Dendritic cell treated with granulocyte-macrophage colony-stimulating factor and Interleukin-4, amounts not matched to agents 40 ng/mL and 50 ng/mL, for 4 days (primary cell): Measurements from ENCODE around the gene FGFR3.
"Not testable (repeated sequence)": the region's sequence is repeated elsewhere in the genome, so short reads cannot be mapped to it uniquely, and the experiment has no call there.

Experiments
- H3K27ac Mint-ChIP-seq: one replicate; pipeline ENCODE4 v1.8.0; 2022; ENCODE audit warnings: mild to moderate bottlenecking, mixed read lengths
- H3K27me3 Mint-ChIP-seq: one replicate; pipeline ENCODE4 v1.8.0; 2022; ENCODE audit warnings: mild to moderate bottlenecking, mixed read lengths
- H3K36me3 Mint-ChIP-seq: one replicate; pipeline ENCODE4 v1.8.0; 2022; ENCODE audit warnings: low read depth, mixed read lengths
- H3K4me1 Mint-ChIP-seq: one replicate; pipeline ENCODE4 v1.8.0; 2022; ENCODE audit warnings: low read depth, mixed read lengths
- H3K4me3 Mint-ChIP-seq: one replicate; pipeline ENCODE4 v1.8.0; 2022; ENCODE audit warnings: mild to moderate bottlenecking, moderate library complexity, mixed read lengths
- H3K9me3 Mint-ChIP-seq: one replicate; pipeline ENCODE4 v1.8.0; 2022; ENCODE audit warnings: mixed read lengths
- intact Hi-C: fragments of 100-400 bp; cut with micrococcal nuclease; formaldehyde crosslinking; loops from one replicate; pipeline ENCODE4 v1.15.0; 2022

FGFR3 gene

GRCh38 chr4:1830234-1830633 lies 37.1 kb downstream of the FGFR3 start:
- H3K9me3 Mint-ChIP-seq, result no peaks in the 10 kb centered on the region
- H3K27ac Mint-ChIP-seq, result no peak overlapping the region
- H3K4me1 Mint-ChIP-seq, result peaks cover 7% of the 10 kb centered on the region
- intact Hi-C loops, result loop anchor here (10.0 kb wide), 1 partner anchor 65 kb away; no protein-coding TSS in a partner anchor
- no peak overlapping the region for H3K4me3 Mint-ChIP-seq
- peaks cover 81% of the 10 kb centered on the region for H3K36me3 Mint-ChIP-seq
- no peaks in the 10 kb centered on the region for H3K27me3 Mint-ChIP-seq

DNA sequence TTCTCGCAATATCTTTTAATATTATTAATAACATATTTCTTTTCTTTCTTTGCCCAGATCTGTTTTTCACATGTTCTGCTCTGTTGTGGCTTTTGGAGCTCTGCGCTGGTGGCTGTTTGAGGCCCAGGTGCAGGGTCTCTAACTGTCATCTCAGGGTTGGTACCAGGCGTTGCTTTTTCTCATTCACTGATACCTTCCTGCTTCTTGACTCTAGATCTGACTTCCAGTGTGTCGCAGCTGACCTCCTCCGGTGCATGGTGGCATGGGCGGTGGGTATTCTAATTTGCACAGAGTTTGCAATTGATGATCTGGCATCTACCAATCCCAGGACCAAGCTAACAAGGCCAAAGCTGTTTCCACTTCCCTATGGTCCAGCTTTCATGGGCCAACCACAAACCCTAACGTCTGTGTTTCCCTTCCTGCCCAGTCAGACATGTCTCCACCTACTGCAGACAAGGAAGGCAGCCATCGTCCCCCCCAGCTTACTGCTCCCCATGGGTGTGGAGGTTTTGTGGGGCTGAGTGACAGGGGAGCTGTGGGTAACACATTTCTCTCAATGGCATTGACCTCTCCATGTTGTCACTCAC lies 37.6 kb downstream of the FGFR3 start:
- Mint-ChIP-seq H3K9me3 (no peaks in the 10 kb centered on the region), H3K27ac (no peak overlapping the region), H3K4me1 (peaks cover 7% of the 10 kb centered on the region), H3K27me3 (no peaks in the 10 kb centered on the region), H3K4me3 (no peak overlapping the region), H3K36me3 (peaks cover 81% of the 10 kb centered on the region)
- intact Hi-C loops, result loop anchor here (10.0 kb wide), 1 partner anchor 64 kb away; no protein-coding TSS in a partner anchor

DNA sequence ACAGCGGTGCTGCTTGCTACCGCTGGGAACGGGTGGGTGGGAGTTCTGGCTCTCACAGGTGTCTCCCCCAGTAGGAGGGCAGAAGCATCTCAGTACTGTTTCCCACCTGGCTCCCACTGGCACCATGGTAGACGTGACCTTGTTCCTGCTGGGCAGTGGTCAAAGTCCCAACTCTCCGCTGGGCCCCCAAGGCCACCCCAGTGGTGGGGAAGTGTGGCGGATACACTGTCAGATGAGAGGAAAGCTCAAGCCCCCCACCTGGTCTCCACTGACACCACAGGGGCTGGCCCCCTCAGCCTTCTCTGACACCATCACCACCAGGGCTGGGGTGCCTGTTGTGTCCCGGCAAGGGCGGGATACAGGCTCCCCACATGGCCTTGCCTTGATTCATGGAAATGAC lies 38.2 kb downstream of the FGFR3 start:
- Mint-ChIP-seq H3K27me3 (no peaks in the 10 kb centered on the region), H3K4me1 (peaks cover 7% of the 10 kb centered on the region), H3K36me3 (peaks cover 81% of the 10 kb centered on the region), H3K4me3 (no peak overlapping the region), H3K27ac (no peak overlapping the region), H3K9me3 (no peaks in the 10 kb centered on the region)
- intact Hi-C loops, result loop anchor here (10.0 kb wide), 1 partner anchor 63 kb away; no protein-coding TSS in a partner anchor

DNA sequence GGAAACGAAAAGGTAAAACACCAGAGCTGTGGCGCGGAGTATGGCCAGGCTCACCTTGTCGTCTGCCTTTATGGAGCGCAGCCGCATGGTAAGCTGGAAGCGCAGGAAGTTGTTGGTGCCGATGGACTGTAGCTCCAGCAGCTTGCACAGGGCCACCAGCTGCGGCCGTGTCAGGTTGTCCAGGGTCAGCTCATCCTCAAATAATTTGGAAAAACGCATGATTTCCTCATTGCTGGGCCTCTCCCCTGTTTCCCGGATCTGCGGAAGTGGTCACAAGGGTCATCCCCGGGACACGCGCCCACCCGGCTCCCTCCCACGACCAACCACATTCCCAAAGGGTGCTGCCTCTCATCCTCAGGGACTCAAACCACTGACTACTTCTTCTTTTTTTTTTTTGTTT lies 39.6 kb downstream of the FGFR3 start:
- Mint-ChIP-seq H3K27me3 (no peaks in the 10 kb centered on the region), H3K4me1 (peaks cover 7% of the 10 kb centered on the region), H3K36me3 (peaks cover 85% of the 10 kb centered on the region), H3K4me3 (no peak overlapping the region), H3K9me3 (no peaks in the 10 kb centered on the region), H3K27ac (no peak overlapping the region)
- intact Hi-C loops, result loop anchor here (10.0 kb wide), 1 partner anchor 62 kb away; no protein-coding TSS in a partner anchor

- H3K27ac Mint-ChIP-seq, result no peak overlapping the region
- H3K9me3 Mint-ChIP-seq, result no peaks in the 10 kb centered on the region
- H3K4me3 Mint-ChIP-seq, result no peak overlapping the region
- H3K36me3 Mint-ChIP-seq, result peaks cover 90% of the 10 kb centered on the region
- intact Hi-C loops, result loop anchor here (10.0 kb wide), 1 partner anchor 61 kb away; no protein-coding TSS in a partner anchor
- H3K27me3 Mint-ChIP-seq, result no peaks in the 10 kb centered on the region
- H3K4me1 Mint-ChIP-seq, result peaks cover 7% of the 10 kb centered on the region
Observed at GRCh38 chr4:1833307-1834046, 40.4 kb downstream of the FGFR3 start.

DNA sequence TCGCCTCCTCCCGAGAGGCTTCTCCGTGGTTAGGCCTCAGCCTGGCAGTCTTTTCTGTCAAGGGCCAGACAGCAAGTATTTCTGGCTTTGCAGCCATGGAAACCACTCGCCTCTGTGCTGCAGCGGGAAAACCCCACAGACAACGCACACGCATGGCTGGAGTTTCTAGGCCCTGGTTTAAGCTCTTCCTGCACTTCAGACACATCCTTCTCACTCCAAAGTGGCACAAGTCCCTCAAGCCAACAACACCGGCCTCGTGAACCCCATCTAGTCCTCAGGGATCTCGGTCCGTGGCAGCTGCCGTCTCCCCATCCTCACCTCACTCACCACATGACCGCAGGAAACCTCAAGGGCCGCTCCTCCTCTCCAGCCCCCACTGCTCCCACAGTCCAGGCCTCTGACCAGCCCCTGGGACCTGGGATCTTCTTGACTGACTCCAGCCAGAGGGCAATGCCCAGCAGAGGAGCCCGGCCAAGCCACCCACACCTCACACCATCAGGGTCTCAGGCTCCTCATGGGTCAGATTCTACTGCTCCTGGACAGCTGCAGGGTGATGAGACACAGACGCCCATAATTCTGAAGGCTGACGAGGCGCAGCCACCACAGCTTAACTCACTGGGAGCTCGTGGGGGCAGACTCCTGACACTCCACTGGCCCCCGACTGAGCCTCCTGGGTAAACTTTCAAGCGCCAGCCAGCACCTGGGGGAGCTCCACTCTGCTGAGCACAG lies 41.1 kb downstream of the FGFR3 start:
- H3K27ac Mint-ChIP-seq, result no peak overlapping the region
- H3K27me3 Mint-ChIP-seq, result no peaks in the 10 kb centered on the region
- H3K4me1 Mint-ChIP-seq, result peaks cover 7% of the 10 kb centered on the region
- H3K9me3 Mint-ChIP-seq, result no peaks in the 10 kb centered on the region
- H3K36me3 Mint-ChIP-seq, result peaks cover 97% of the 10 kb centered on the region
- no peak overlapping the region for H3K4me3 Mint-ChIP-seq
- intact Hi-C loops, result loop anchor here (10.0 kb wide), 1 partner anchor 61 kb away; no protein-coding TSS in a partner anchor

GRCh38 chr4:1835836-1836235 lies 42.7 kb downstream of the FGFR3 start:
- intact Hi-C loops, result loop anchor here (10.0 kb wide), 1 partner anchor 59 kb away; no protein-coding TSS in a partner anchor

GRCh38 chr4:1836650-1837049 lies 43.6 kb downstream of the FGFR3 start:
- H3K27ac Mint-ChIP-seq, result no peak overlapping the region
- H3K27me3 Mint-ChIP-seq, result no peaks in the 10 kb centered on the region
- peaks cover 97% of the 10 kb centered on the region for H3K36me3 Mint-ChIP-seq
- intact Hi-C loops, result loop anchor here (10.0 kb wide), 1 partner anchor 58 kb away; no protein-coding TSS in a partner anchor
- no peaks in the 10 kb centered on the region for H3K9me3 Mint-ChIP-seq
- H3K4me3 Mint-ChIP-seq, result no peak overlapping the region
- H3K4me1 Mint-ChIP-seq, result no peaks in the 10 kb centered on the region

More at GRCh38 chr4:1835836-1836235, 42.7 kb downstream of the FGFR3 start:
- H3K36me3 Mint-ChIP-seq, result peaks cover 97% of the 10 kb centered on the region
- H3K4me1 Mint-ChIP-seq, H3K27ac Mint-ChIP-seq, H3K9me3 Mint-ChIP-seq, H3K27me3 Mint-ChIP-seq, H3K4me3 Mint-ChIP-seq: not testable (repeated sequence)

DNA sequence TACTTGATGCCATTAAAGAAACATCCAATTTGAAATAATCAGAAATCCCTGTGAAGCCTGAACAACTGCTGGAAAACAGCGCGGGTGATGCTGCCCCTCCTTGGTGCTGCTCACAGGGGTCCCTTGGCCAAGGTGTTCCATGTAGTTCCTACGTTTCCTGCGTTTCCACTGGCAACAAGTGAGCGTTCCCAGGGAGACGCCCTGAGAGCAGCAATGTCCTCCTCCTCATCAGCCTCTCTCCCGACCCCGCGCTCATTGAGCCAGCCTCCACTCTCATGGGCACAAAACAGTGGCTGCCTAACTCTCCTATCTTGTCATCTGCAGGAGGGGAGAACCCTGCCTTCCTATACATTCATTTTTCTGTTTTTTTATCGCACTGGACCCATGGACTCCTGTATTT lies 44.0 kb downstream of the FGFR3 start:
- H3K27ac Mint-ChIP-seq, result no peak overlapping the region
- no peaks in the 10 kb centered on the region for H3K4me1 Mint-ChIP-seq
- H3K4me3 Mint-ChIP-seq, result no peak overlapping the region
- H3K36me3 Mint-ChIP-seq, result peaks cover 97% of the 10 kb centered on the region
- H3K9me3 Mint-ChIP-seq, result no peaks in the 10 kb centered on the region
- no peaks in the 10 kb centered on the region for H3K27me3 Mint-ChIP-seq
- intact Hi-C loops, result loop anchor here (10.0 kb wide), 1 partner anchor 58 kb away; no protein-coding TSS in a partner anchor

- Mint-ChIP-seq H3K27ac (no peak overlapping the region), H3K9me3 (no peaks in the 10 kb centered on the region), H3K36me3 (peaks cover 97% of the 10 kb centered on the region), H3K4me1 (no peaks in the 10 kb centered on the region), H3K27me3 (no peaks in the 10 kb centered on the region), H3K4me3 (no peak overlapping the region)
- intact Hi-C loops, result loop anchor here (10.0 kb wide), 1 partner anchor 56 kb away; no protein-coding TSS in a partner anchor
Observed at GRCh38 chr4:1839282-1839681, 46.2 kb downstream of the FGFR3 start.

DNA sequence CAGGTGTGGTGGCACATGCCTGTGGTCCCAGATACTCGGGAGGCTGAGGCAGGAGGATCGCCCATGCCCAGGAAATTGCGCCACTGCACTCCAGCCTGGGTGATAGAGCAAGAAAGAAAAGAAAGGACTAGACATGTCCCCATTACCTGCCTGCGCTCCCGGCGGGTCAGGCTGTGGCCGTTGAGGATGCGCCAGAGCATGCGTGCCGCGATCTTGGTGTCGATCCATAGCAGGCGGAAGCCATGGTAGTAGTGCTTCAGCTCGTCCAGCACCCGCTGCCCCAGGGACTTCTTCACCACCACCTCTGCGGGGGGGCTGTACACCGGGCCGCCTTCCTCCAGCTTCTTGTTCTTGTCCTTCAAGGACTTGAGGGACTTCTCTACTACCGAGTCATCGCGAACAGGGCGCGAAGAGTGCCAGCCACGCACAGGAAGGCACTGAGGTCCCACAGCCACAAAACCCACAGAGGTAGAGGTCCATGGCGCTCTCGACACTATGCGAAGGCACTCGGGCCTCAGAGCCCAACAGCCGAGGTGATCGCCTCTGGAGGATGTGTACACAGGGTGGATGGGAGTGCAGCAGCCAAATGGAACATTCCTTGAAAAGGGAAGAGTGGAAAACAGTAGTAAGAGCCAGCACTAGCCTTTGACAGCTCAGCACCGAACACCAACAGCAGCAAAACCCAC lies 48.3 kb downstream of the FGFR3 start:
- no peak overlapping the region for H3K27ac Mint-ChIP-seq

DNA sequence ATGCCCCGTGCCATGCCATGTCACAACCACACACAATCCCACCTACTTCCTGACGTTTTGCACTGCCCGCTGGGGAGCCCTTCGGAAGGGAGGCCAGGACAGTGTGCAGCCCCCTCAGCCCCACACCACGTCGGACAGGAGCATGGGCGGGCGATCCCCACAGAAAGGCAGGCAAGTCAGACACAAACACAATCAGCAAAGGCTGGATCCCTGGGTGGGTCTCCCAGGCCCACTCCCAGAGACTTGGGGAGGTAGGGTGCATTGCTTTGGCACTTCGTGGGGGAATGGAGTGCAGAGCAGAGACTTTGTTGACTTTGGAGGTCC lies 48.8 kb downstream of the FGFR3 start:
- H3K27ac Mint-ChIP-seq, result no peak overlapping the region
- intact Hi-C loops, result no loop called here
- peaks cover 97% of the 10 kb centered on the region for H3K36me3 Mint-ChIP-seq
- no peaks in the 10 kb centered on the region for H3K9me3 Mint-ChIP-seq
- H3K27me3 Mint-ChIP-seq, result no peaks in the 10 kb centered on the region
- H3K4me3 Mint-ChIP-seq, result no peak overlapping the region
- H3K4me1 Mint-ChIP-seq, result no peaks in the 10 kb centered on the region

More for the DNA sequence above, 48.3 kb downstream of the FGFR3 start:
- H3K4me3 Mint-ChIP-seq, result no peak overlapping the region
- H3K27me3 Mint-ChIP-seq, result no peaks in the 10 kb centered on the region
- no peaks in the 10 kb centered on the region for H3K4me1 Mint-ChIP-seq
- intact Hi-C loops, result no loop called here
- H3K36me3 Mint-ChIP-seq, result peaks cover 97% of the 10 kb centered on the region
- no peaks in the 10 kb centered on the region for H3K9me3 Mint-ChIP-seq

DNA sequence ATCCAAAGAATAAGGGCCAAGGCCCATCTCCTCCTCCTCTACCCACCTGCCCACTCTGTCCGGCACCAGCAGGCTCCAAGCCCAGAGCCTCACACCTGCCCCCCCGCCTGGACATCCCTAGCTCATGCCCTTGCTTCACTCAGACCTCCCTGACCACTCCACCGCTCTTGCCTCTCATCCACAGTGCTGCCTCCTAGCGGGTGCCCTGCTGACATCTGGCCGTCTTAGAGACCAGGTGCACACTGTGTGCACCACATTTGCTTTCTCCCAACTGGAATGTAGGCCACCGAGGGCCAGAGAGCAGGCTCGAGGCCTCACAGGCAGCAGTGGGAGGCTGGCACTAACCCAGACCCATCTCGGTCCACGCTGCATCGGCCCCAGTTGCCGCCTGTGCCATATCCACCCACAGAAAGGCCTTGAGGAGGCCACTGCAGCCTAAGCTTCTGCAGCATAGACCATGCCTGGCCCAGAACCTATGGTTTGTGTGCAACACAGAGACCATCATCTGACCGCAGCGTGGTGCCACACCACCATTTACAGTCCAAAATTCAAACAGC lies 49.3 kb downstream of the FGFR3 start:
- Mint-ChIP-seq H3K4me1 (no peaks in the 10 kb centered on the region), H3K4me3 (no peak overlapping the region)
- intact Hi-C loops, result no loop called here

More for the DNA sequence above, 49.3 kb downstream of the FGFR3 start:
- Mint-ChIP-seq H3K36me3 (peaks cover 97% of the 10 kb centered on the region), H3K9me3 (no peaks in the 10 kb centered on the region), H3K27me3 (no peaks in the 10 kb centered on the region), H3K27ac (no peak overlapping the region)
